Endothelial cell of umbilical vein (primary cell): ENCODE data around the gene PIP5K1C. TPM values are rescaled to one million over a fixed set of nuclear protein-coding genes. Genes with fewer than 3 reads are reported as not detected.

ENCODE experiments used
- BruUV-seq: library from RNA; stranded (reverse); fragments of 400-500 nt; replicated peaks from 2 replicates; lab custom pipeline; 2021; lab: Mats Ljungman, UMichigan
- CTCF ChIA-PET: fragments of 300-600, 350-600 bp; sonication (Branson Sonifier 250); formaldehyde crosslinking; loops from one replicate; lab custom pipeline; 2021; ENCODE audit warnings: antibody characterized with exemption, inconsistent platforms; lab: Charles Lee
- POLR2A ChIA-PET: fragments of 300-600, 350-600 bp; sonication (Branson Sonifier 250); formaldehyde crosslinking; loops from one replicate; lab custom pipeline; 2021; ENCODE audit warnings: antibody characterized with exemption, inconsistent platforms; lab: Charles Lee
- DNase-seq: peaks from one replicate; pipeline ENCODE4 v3.0.0-alpha.2; 2011; ENCODE audit warnings: low read depth, low spot score
- FAIRE-seq: peaks from 2 replicates; lab custom pipeline; 2011; peaks lifted over from hg19 to GRCh38; lab: Jason Lieb, UNC
- H2AFZ ChIP-seq: 2 replicates; pipeline ENCODE4 v1.6.0; 2012; ENCODE audit warnings: low read depth, low read length, control low read depth, inconsistent platforms
- H3K27ac ChIP-seq: 2 replicates; pipeline ENCODE4 v1.5.1; 2011; ENCODE audit warnings: low read depth, mild to moderate bottlenecking, control low read depth, low read length, moderate library complexity; ENCODE audit not compliant: insufficient read depth
- H3K27me3 ChIP-seq, 2 experiments: 2 replicates each; pipeline versions ENCODE4 v1.6.0 to v1.6.1; 2011; ENCODE audit warnings: low read length in 2 of 2, mixed read lengths in 1 of 2; ENCODE audit not compliant: control insufficient read depth in 2 of 2, insufficient read depth in 2 of 2
- H3K36me3 ChIP-seq, 2 experiments: 2 replicates in 1 of 2; 3 replicates in 1 of 2; pipeline ENCODE4 v1.5.1; 2011; ENCODE audit warnings: low read length in 2 of 2, mild to moderate bottlenecking in 1 of 2, moderate library complexity in 1 of 2; ENCODE audit not compliant: control insufficient read depth in 2 of 2, insufficient read depth in 2 of 2; ENCODE audit errors: extremely low read depth in 1 of 2
- H3K4me1 ChIP-seq: 3 replicates; pipeline ENCODE4 v1.5.1; 2011; ENCODE audit warnings: mild to moderate bottlenecking, low read length; ENCODE audit not compliant: control insufficient read depth, insufficient read depth; ENCODE audit errors: extremely low read depth
- H3K4me2 ChIP-seq: 2 replicates; pipeline ENCODE4 v1.6.1; 2011; ENCODE audit warnings: low read length, control low read depth, mixed read lengths; ENCODE audit not compliant: insufficient read depth
- H3K4me3 ChIP-seq, 3 experiments: fragments of 200-600 bp in 1 of 3; sonication (generic), shearing (Covaris generic) in 1 of 3; replicated peaks in 1 of 3; 2 replicates each; pipeline ENCODE4 v1.5.1; 2011 to 2016; ENCODE audit warnings: control low read depth in 3 of 3, low read length in 3 of 3, mild to moderate bottlenecking in 2 of 3, inconsistent platforms in 1 of 3, low read depth in 1 of 3, moderate library complexity in 1 of 3; ENCODE audit not compliant: insufficient read depth in 1 of 3
- H3K79me2 ChIP-seq: 2 replicates; pipeline ENCODE4 v1.6.0; 2012; ENCODE audit warnings: low read length, inconsistent platforms; ENCODE audit not compliant: control insufficient read depth, insufficient read depth
- H3K9ac ChIP-seq: replicated peaks from 2 replicates; pipeline ENCODE3; 2011; ENCODE audit warnings: low read length, control low read depth; ENCODE audit not compliant: insufficient read depth; ENCODE audit errors: extremely low read depth
- H3K9me1 ChIP-seq: replicated peaks from 3 replicates; pipeline ENCODE4 v1.6.0; 2011; ENCODE audit warnings: mild to moderate bottlenecking, low read length; ENCODE audit not compliant: control insufficient read depth, insufficient read depth; ENCODE audit errors: extremely low read depth
- H3K9me3 ChIP-seq: replicated peaks from 2 replicates; pipeline ENCODE4 v1.5.1; 2012; ENCODE audit warnings: low read length, inconsistent platforms; ENCODE audit not compliant: control insufficient read depth, insufficient read depth
- H4K20me1 ChIP-seq: replicated peaks from 2 replicates; pipeline ENCODE3; 2011; ENCODE audit warnings: mild to moderate bottlenecking, low read length; ENCODE audit not compliant: control insufficient read depth, insufficient read depth; ENCODE audit errors: extremely low read depth
- CTCF ChIP-seq, 2 donors: IDR thresholded peaks; 1 replicate in 1 of 2; 2 replicates in 1 of 2; pipeline ENCODE4 v1.5.1; 2011; ENCODE audit warnings: low read length in 2 of 2, mild to moderate bottlenecking in 2 of 2, moderate library complexity in 2 of 2, control low read depth in 1 of 2, inconsistent platforms in 1 of 2, low read depth in 1 of 2; ENCODE audit not compliant: insufficient read depth in 1 of 2; ENCODE audit errors: extremely low read depth in 1 of 2
- EZH2 ChIP-seq: IDR thresholded peaks from 2 replicates; pipeline ENCODE4 v1.6.1; 2012; ENCODE audit warnings: borderline replicate concordance, low read depth, mild to moderate bottlenecking, moderate library complexity, low read length, inconsistent platforms; ENCODE audit not compliant: severe bottlenecking
- FOS ChIP-seq: IDR thresholded peaks from 2 replicates; pipeline ENCODE4 v1.6.1; 2011; ENCODE audit warnings: mild to moderate bottlenecking, low read length, moderate library complexity, borderline replicate concordance; ENCODE audit not compliant: insufficient read depth
- GATA2 ChIP-seq: IDR thresholded peaks from 2 replicates; pipeline ENCODE4 v1.7.0; 2011; ENCODE audit warnings: low read depth, mild to moderate bottlenecking, moderate library complexity, mixed read lengths, low read length; ENCODE audit not compliant: insufficient read length, insufficient read depth
- JUN ChIP-seq: IDR thresholded peaks from 2 replicates; pipeline ENCODE4 v1.6.1; 2011; ENCODE audit warnings: borderline replicate concordance, low read depth; ENCODE audit not compliant: insufficient read length, insufficient read depth
- MAX ChIP-seq: IDR thresholded peaks from 2 replicates; pipeline ENCODE4 v1.6.1; 2011; ENCODE audit not compliant: insufficient read depth, insufficient read length
- MYC ChIP-seq: IDR thresholded peaks from one replicate; pipeline ENCODE4 v1.6.1; 2011; ENCODE audit warnings: mild to moderate bottlenecking, low read depth, low read length
- POLR2A ChIP-seq: IDR thresholded peaks from 2 replicates; pipeline ENCODE4 v1.6.1; 2012; ENCODE audit warnings: low read depth, mild to moderate bottlenecking, control low read depth, low read length
- POLR2AphosphoS5 ChIP-seq: IDR thresholded peaks from 2 replicates; pipeline ENCODE4 v1.6.1; 2012; ENCODE audit warnings: low read depth, mild to moderate bottlenecking, control low read depth, low read length, moderate library complexity; ENCODE audit not compliant: insufficient read depth
- dilution Hi-C: fragments of 300-500 bp; cut with MboI; formaldehyde crosslinking; loops from one replicate; pipeline ENCODE4 v1.15.0; 2019; ENCODE audit warnings: low sequenced_read_pairs; ENCODE audit not compliant: extremely low pct_ligation_motif_present
- intact Hi-C: fragments of 100-400 bp; cut with micrococcal nuclease; formaldehyde crosslinking; loops from one replicate; pipeline ENCODE4 v1.10.0; 2022
- polyA plus RNA-seq, 4 experiments: library from polyadenylated mRNA; depleted of rRNA in 3 of 4; stranded (reverse) in 3 of 4; unstranded in 1 of 4; fragments of >200 nt; gene quantifications; 2 replicates each; pipeline versions ENCODE4 v1.2.1 to v1.2.3, GENCODE V29; 2011 to 2012; ENCODE audit warnings: missing spikeins in 1 of 4
- total RNA-seq: library from RNA; stranded (reverse); gene quantifications from 2 replicates; pipeline ENCODE4 v1.2.3, GENCODE V29; 2021

The PIP5K1C gene
- total and polyA plus RNA-seq, 2 donors (not counting 3 experiments of a cell fraction or from before 2014, with no cell fraction given) = 31.6 to 79.5 TPM

- Histone ChIP-seq H3K4me2 (no peak overlapping the region), H2AFZ (no peak overlapping the region), H4K20me1 (no peaks in the 10 kb centered on the region), H3K9ac (no peak overlapping the region), H3K36me3 (no peaks in the 10 kb centered on the region), H3K27me3 (no peaks in the 10 kb centered on the region), H3K27ac (no peak overlapping the region), H3K9me3 (no peaks in the 10 kb centered on the region), H3K9me1 (no peaks in the 10 kb centered on the region), H3K79me2 (no peaks in the 10 kb centered on the region), H3K4me1 (peaks cover under 1% of the 10 kb centered on the region), H3K4me3 (no peak overlapping the region)
- DNase-seq = no peak
- BruUV-seq = no TSS peak
- TF ChIP-seq POLR2AphosphoS5 (no peak), JUN (no peak), MYC (no peak), FOS (no peak), MAX (no peak), POLR2A (no peak), CTCF (IDR thresholded peaks at IDR 0.05; ENCODE audit: extremely low read depth in 1 of 2, insufficient read depth in 1 of 2, low read depth in 1 of 2, low read length in 2 of 2) (no peak), EZH2 (no peak), GATA2 (no peak)
- intact Hi-C loops = no loop called here
- ChIA-PET POLR2A (no interaction called here), CTCF (interaction anchor here (1.4 kb wide), 1 partner anchor 9 kb away, joined by 3 read pairs; no protein-coding TSS in a partner anchor)
- FAIRE-seq = no peak
- dilution Hi-C loops = no loop called here
Measured at GRCh38 chr19:3601021-3601420, 99.2 kb downstream of the PIP5K1C start.
